COLO829 (cell line): ENCODE measurements around the gene FRY.
"Not testable (repeated sequence)": the region's sequence is repeated elsewhere in the genome, so short reads cannot be mapped to it uniquely, and the experiment has no call there.

Source experiments
- DNase-seq: peaks from one replicate; pipeline ENCODE4 v3.0.0; 2012; ENCODE audit warnings: low spot score

Gene FRY

DNA sequence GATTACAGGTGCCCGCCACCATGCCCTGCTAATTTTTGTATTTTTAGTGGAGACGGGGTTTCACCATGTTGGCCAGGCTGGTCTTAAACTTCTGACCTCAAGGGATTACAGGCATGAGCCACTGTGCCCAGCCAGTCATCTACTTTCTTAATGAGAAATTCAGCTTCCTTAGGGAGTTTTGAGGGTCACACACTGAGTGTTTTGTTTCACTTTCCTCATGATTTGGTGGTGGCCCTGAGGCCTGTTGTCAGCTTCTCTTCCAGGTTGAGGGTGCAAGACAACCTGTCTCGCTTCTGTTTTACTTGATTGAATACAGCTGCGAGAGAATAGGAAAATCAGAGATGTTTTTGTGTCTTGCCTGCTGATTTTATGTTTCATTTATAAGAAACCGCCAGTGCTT is 9.9 kb downstream of the FRY start:
- no peak for DNase-seq

- DNase-seq = no peak
Observed at GRCh38 chr13:32042551-32042950, 11.0 kb downstream of the FRY start.

DNA sequence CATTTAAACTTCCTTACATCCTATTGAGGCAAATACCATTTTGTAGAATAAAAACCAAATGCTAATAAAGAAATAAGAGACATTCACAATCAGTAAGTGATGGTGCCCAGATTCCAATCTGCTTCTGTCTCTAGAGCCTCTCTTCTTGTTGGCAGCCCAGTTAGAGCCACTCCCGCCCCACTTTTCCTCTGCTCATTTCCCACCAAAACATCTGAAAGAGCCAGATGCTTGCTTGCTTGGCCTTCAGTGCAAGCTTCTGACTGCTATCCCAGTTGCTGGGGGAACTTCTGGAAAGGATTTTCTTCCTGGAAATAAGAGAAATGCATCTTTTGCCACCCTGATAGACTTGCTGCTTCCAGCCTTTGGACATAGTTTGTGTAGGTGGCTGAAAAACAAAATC is 12.9 kb downstream of the FRY start:
- no peak for DNase-seq

DNA sequence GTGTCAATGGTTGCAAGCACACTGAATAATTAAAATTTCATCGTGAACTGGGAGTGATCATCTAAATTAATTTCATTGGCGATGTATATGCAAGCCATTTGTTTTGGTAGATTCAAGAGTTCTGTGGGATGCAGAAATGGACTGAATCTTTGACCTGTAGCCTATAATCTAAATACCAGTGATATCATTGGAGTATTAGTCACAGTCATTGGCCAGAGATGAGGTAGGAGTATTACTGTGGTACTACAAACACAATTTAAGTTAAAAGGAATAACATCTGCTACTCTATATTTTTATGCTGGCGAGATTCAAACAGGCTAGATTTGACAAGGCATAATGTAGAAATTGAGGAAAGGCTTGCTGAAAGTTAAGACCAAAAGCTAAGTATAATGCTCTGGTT is 14.0 kb downstream of the FRY start:
- DNase-seq = no peak

GRCh38 chr13:32045982-32046785 is 14.6 kb downstream of the FRY start:
- DNase-seq = peak; percentile 53

GRCh38 chr13:32047088-32047487 is 15.5 kb downstream of the FRY start:
- no peak for DNase-seq

- DNase-seq = no peak
Observed at GRCh38 chr13:32047793-32048192, 16.2 kb downstream of the FRY start.

- DNase-seq = no peak
Observed at GRCh38 chr13:32048816-32049215, 17.2 kb downstream of the FRY start.

- DNase-seq = no peak
Observed at GRCh38 chr13:32051156-32051555, 19.6 kb downstream of the FRY start.

DNA sequence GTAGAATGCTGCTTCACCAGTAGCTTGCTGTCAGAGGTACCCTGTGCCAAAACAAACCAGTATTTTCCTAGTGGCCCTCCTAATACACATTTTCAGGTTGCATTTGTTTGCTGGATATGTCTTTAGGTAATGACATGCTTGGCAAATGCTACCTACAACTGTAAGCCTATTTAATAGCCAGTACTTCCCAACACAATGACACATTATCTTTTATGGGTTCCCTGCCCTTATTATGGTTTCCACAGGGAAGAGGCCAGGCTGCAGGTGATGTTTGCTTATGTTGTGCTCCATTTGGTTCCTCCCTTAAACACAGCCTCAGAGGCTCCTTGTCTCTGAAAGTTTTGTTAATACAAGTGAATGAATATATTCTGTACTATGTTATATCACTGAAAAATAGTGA is 24.7 kb downstream of the FRY start:
- DNase-seq = no peak

DNA sequence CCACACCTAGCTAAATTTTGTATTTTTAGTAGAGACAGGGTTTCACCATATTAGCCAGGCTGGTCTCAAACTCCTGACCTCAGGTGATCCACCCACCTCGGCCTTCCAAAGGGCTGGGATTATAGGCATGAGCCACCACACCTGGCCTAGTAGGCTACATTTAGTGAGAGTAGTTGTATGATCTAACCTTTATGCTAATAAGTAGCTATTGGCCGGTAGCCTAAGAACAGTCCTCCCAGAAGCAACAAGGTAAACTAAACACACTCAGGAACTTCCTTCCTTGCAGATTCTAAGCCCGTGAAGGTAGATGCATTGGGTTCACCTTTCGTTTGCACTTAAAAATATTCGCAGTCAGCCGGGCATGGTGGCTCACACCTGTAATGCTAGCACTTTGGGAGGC is 25.8 kb downstream of the FRY start:
- DNase-seq = not testable (repeated sequence)

DNA sequence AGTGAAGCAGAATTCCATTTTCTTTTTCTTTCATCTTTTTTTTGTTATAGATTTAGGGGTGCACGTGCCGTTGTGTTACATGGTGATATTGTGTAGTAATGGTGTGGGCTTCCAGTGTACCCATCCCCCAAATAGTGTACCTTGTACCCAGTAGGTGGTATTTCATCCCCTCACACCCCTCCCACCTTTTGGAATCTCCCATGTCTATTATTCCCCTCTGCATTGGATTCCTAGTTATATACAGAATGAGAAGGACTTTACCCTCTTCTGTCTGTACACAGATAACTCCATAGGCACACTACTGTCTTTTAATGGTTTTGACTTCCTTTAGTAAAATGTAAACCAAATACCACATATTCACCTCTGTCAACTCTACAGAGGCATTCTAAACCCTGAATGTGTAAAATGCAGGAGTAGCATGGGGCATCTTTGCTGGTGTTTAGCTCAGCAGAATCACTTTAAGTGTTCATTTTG is 28.0 kb downstream of the FRY start:
- no peak for DNase-seq

DNA sequence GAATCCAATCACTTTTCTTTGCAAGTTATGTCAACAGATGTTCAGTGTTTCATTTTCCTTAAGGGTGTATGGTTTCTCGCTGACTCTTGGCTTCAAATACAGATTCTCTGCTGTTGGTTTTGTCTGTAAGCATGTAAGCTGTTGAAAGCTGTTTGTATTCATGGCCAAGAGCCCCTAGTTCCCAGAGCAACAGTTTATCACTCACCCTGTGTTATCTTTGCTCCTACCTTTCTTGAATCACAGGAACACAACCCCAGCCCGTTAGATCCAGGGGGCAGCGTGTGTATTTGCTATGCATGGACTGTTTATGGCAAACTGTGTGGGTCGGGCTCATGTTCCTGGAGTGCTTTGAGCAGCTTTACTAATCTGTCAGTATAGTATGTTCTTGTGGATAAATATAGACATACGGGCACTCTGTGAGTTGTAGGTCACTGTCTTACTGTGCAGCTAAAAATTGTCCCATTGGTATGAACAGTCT is 28.9 kb downstream of the FRY start:
- no peak for DNase-seq

- DNase-seq = no peak
Observed at GRCh38 chr13:32063619-32064233, 32.2 kb downstream of the FRY start.

GRCh38 chr13:32067149-32067961 is 35.8 kb downstream of the FRY start:
- no peak for DNase-seq

GRCh38 chr13:32068255-32068654 is 36.7 kb downstream of the FRY start:
- DNase-seq = no peak

- DNase-seq = no peak
Observed at GRCh38 chr13:32073180-32073864, 41.7 kb downstream of the FRY start.

DNA sequence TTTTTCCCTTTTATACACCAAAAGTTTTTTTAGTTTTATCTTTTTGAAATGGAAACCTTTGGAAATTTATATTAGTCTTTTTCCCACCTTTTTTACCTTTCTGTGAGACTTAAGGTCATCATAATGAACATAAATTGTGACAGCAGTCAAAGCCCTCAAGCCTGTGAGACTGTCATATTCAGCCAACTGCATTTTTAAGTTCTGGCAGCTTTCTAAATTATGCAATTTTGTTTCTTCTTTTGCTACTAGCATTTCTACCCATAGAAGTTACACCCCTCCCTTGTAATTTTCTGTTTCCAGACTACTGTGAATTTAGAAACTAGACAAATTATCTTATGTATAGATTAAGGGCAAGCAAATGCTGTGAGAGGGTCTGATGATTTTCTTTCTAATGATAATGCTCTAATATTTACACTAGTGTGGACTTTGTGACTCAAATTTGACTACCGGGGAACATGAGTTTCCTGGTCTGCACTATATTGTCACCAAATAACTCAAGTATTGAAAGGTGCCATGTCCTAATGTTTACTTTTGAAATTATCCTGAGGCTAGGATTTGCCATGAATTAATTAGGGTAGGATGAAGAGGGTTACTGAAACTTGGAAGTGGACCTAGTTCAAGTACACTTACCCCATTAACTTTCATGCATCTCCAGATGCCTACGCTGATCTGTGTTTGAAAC is 43.7 kb downstream of the FRY start:
- no peak for DNase-seq

DNA sequence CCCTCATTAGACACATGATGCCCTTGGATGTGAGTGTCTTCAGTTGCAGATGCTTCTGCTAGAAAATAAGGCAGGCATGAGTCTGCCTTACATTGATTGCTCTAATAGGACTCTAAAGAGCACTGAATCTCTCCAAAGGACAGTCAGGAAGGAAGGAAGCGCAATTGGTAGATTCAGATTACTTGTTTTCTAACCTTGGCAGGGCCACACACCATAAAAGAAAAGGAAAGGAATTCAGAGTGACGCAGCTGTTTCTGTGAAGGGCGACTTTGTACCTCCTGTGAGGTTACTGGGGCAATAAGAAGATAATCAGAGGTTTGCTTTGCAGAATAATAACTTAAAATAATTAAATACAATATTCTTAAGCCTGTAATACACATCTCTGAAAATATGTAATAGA is 48.0 kb downstream of the FRY start:
- DNase-seq = no peak

DNA sequence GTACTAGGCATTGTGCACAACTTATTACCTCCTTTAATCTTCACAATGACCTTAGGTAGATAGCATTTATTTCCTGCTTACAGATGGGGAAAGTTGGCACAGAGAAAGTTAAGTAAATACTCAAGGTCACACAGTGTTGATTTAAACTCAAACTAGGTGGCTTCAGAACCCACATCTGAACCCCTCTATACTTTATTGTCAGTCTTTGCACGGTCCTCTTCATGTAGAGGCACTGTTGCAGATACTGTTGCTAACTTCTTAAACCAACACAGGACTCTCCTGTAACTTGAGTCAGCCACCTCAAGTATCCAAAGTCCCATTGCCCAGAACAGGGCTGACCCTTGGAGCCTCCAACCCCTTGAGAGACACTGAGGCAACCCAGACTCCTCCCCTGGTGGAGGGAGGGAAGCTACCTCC is 48.8 kb downstream of the FRY start:
- no peak for DNase-seq

GRCh38 chr13:32081591-32081990 is 50.0 kb downstream of the FRY start:
- DNase-seq = no peak

DNA sequence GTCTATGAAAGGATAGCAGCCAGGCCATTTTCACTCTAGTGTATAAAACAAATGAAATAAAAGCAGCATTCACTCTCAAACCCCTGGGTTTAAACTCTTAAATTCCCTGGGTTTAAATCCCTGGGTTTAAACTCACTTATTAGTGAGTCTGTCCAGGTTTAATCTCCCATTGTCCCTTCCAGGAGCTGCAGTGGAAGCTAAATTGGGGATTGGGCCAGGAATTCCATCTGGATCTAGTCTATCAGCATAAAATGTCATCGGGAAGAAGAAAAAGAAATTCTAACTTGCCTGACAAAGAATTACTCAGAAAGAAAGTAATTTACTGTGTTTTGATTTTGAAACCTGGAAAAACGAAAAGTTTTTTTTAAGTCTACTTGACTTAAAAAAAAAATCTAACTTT is 54.8 kb downstream of the FRY start:
- DNase-seq = no peak
